Tibial nerve (tissue), 4 donors: ENCODE data around the gene CAMTA1. TPM values are rescaled to one million over a fixed set of nuclear protein-coding genes. Genes with fewer than 3 reads are reported as not detected.

Experiments
- DNase-seq, 2 donors: peaks; one replicate each; pipeline ENCODE4 v3.0.0-alpha.2; 2019; ENCODE audit warnings: low spot score in 2 of 2
- H3K27ac ChIP-seq, 4 donors: fragments of 200-600 bp; sonication (generic) in 3 of 4; one replicate each; pipeline ENCODE4 v1.5.1; 2017 to 2019; ENCODE audit warnings: mild to moderate bottlenecking in 1 of 4
- H3K27me3 ChIP-seq, 2 donors: fragments of 200-600 bp; sonication (generic) in 1 of 2; one replicate each; pipeline versions ENCODE4 v1.5.1 to v1.6.0; 2017 to 2019
- H3K36me3 ChIP-seq, 3 donors: fragments of 200-600 bp; sonication (generic); one replicate each; pipeline ENCODE4 v1.5.1; 2018 to 2019
- H3K4me1 ChIP-seq, 4 donors: fragments of 200-600 bp; sonication (generic) in 3 of 4; one replicate each; pipeline ENCODE4 v1.5.1; 2017 to 2019
- H3K4me3 ChIP-seq, 4 donors: fragments of 200-600 bp; sonication (generic) in 3 of 4; one replicate each; pipeline ENCODE4 v1.5.1; 2017 to 2019; ENCODE audit warnings: mild to moderate bottlenecking in 1 of 4, moderate library complexity in 1 of 4
- H3K9me3 ChIP-seq, 4 donors: fragments of 200-600 bp; sonication (generic) in 3 of 4; one replicate each; pipeline ENCODE4 v1.5.1; 2017 to 2019
- CTCF ChIP-seq, 5 experiments: fragments of 200-600 bp in 3 of 5; fragments of 450-650 bp in 2 of 5; sonication (generic) in 3 of 5; IDR thresholded peaks; one replicate each; pipeline ENCODE4 v1.5.1; 2016 to 2019; ENCODE audit warnings: antibody characterized with exemption in 5 of 5, mild to moderate bottlenecking in 3 of 5, moderate library complexity in 2 of 5
- EP300 ChIP-seq, 2 donors: sonication (generic); formaldehyde crosslinking; IDR thresholded peaks; one replicate each; pipeline ENCODE4 v1.6.1; 2017; ENCODE audit warnings: antibody characterized with exemption in 2 of 2, mild to moderate bottlenecking in 1 of 2
- POLR2A ChIP-seq, 2 donors: fragments of 450-650 bp; IDR thresholded peaks; one replicate each; pipeline ENCODE4 v1.6.1; 2017; ENCODE audit warnings: antibody characterized with exemption in 2 of 2, mild to moderate bottlenecking in 2 of 2, moderate library complexity in 2 of 2
- WGBS, 2 donors: methylation state at CpG; one replicate each; pipeline ENCODE4 v1.1.5; 2018; 5-methylcytosine and 5-hydroxymethylcytosine counted together
- total RNA-seq, 4 donors: library from RNA; depleted of rRNA; stranded (reverse); fragments of >200 nt; gene quantifications; one replicate each; pipeline ENCODE4 v1.1.0, GENCODE V29; 2016

The CAMTA1 gene
- total RNA-seq, 4 donors from 2014 or later: 41.8 to 104 (median 87.2) TPM

- H3K9me3 ChIP-seq: no peaks in the 10 kb centered on the region
- H3K36me3 ChIP-seq: no peaks in the 10 kb centered on the region
- no peak for TF ChIP-seq CTCF (IDR thresholded peaks at IDR 0.05)
- no peak for TF ChIP-seq EP300 (IDR thresholded peaks at IDR 0.05)
- no peaks in the 10 kb centered on the region for H3K27me3 ChIP-seq
- H3K4me1 ChIP-seq: peaks cover 0 to 30% (median 10%) of the 10 kb centered on the region in 4 donors
- no peak for DNase-seq
- 89 to 90% methylated on average over 8 to 11 of the region's 11 CpGs for WGBS, 2 donors
- no peak overlapping the region for H3K27ac ChIP-seq
- no peak overlapping the region for H3K4me3 ChIP-seq
These were observed 885.9 kb downstream of the CAMTA1 start for GRCh38 chr1:7671146-7671465.

- Histone ChIP-seq H3K4me1 (peaks cover 0 to 30% (median 10%) of the 10 kb centered on the region in 4 donors), H3K27ac (no peak overlapping the region), H3K9me3 (no peaks in the 10 kb centered on the region), H3K36me3 (no peaks in the 10 kb centered on the region), H3K27me3 (no peaks in the 10 kb centered on the region), H3K4me3 (no peak overlapping the region)
- WGBS, 2 donors: 79 to 81% methylated on average over 5 of the region's 5 CpGs
- TF ChIP-seq CTCF (IDR thresholded peaks at IDR 0.05) (no peak), EP300 (IDR thresholded peaks at IDR 0.05) (no peak), POLR2A (IDR thresholded peaks at IDR 0.05) (no peak)
- no peak for DNase-seq
These were observed 886.4 kb downstream of the CAMTA1 start for GRCh38 chr1:7671676-7672075.

GRCh38 chr1:7672864-7673263 is 887.6 kb downstream of the CAMTA1 start:
- H3K27ac ChIP-seq: no peak overlapping the region
- no peaks in the 10 kb centered on the region for H3K27me3 ChIP-seq
- 51 to 72% methylated on average over 9 to 10 of the region's 11 CpGs for WGBS, 2 donors
- H3K4me1 ChIP-seq: peaks cover 0 to 24% (median 9%) of the 10 kb centered on the region in 4 donors
- no peak for DNase-seq
- H3K4me3 ChIP-seq: no peak overlapping the region
- TF ChIP-seq CTCF (IDR thresholded peaks at IDR 0.05) (no peak), EP300 (IDR thresholded peaks at IDR 0.05) (no peak), POLR2A (IDR thresholded peaks at IDR 0.05) (no peak)
- no peaks in the 10 kb centered on the region for H3K9me3 ChIP-seq
- H3K36me3 ChIP-seq: no peaks in the 10 kb centered on the region

- no peaks in the 10 kb centered on the region for H3K27me3 ChIP-seq
- H3K36me3 ChIP-seq: no peaks in the 10 kb centered on the region
- peaks cover 0 to 17% (median 6%) of the 10 kb centered on the region in 4 donors for H3K4me1 ChIP-seq
- no peaks in the 10 kb centered on the region for H3K9me3 ChIP-seq
- H3K4me3 ChIP-seq: no peak overlapping the region
- TF ChIP-seq POLR2A (IDR thresholded peaks at IDR 0.05) (no peak), EP300 (IDR thresholded peaks at IDR 0.05) (no peak)
- DNase-seq: no peak
- WGBS, 2 donors: 80 to 85% methylated on average over 4 of the region's 4 CpGs
- no peak overlapping the region for H3K27ac ChIP-seq
These were observed 889.7 kb downstream of the CAMTA1 start for GRCh38 chr1:7674972-7675371.

- TF ChIP-seq POLR2A (IDR thresholded peaks at IDR 0.05) (no peak), EP300 (IDR thresholded peaks at IDR 0.05) (no peak), CTCF (IDR thresholded peaks at IDR 0.05) (no peak)
- no peak for DNase-seq
- Histone ChIP-seq H3K27ac (no peak overlapping the region), H3K4me3 (no peak overlapping the region), H3K4me1 (peaks cover 0 to 15% (median 3%) of the 10 kb centered on the region in 4 donors), H3K9me3 (no peaks in the 10 kb centered on the region), H3K27me3 (no peaks in the 10 kb centered on the region), H3K36me3 (no peaks in the 10 kb centered on the region)
- 85 to 88% methylated on average over 17 to 18 of the region's 19 CpGs for WGBS, 2 donors
These were observed 890.4 kb downstream of the CAMTA1 start for GRCh38 chr1:7675431-7676273.
